ENCODE measurements around the gene A3GALT2.

GRCh38 chr1:33337441-33337840 lies 16.5 kb upstream of the A3GALT2 start:
- TF ChIP-seq MAZ (IDR thresholded peaks at IDR 0.05; ENCODE audit: borderline replicate concordance, low read depth, low read length): no peak
- TF ChIP-seq ELK1 (IDR thresholded peaks at IDR 0.05; ENCODE audit: low read depth, low read length): no peak
- TF ChIP-seq MAX (IDR thresholded peaks at IDR 0.05): no peak

All from A549 (cell line).